GM13976 (cell line): Measurements from ENCODE around the gene C20orf144.
"Not testable (repeated sequence)": the region's sequence is repeated elsewhere in the genome, so short reads cannot be mapped to it uniquely, and the experiment has no call there.

Experiments used
- DNase-seq: peaks from one replicate; pipeline ENCODE4 v3.0.0; 2012; ENCODE audit warnings: low spot score
- CTCF ChIP-seq: IDR thresholded peaks from 2 replicates; pipeline ENCODE4 v1.5.1; 2012; ENCODE audit warnings: borderline replicate concordance, mild to moderate bottlenecking; ENCODE audit not compliant: insufficient read depth; ENCODE audit errors: extremely low read depth, missing control alignments, control extremely low read depth
- in situ Hi-C: fragments of 300-500 bp; cut with MboI; formaldehyde crosslinking; loops from one replicate; pipeline ENCODE4 v1.12.0; 2022; ENCODE audit warnings: low sequenced_read_pairs, mixed read lengths, inconsistent platforms; ENCODE audit not compliant: unreplicated experiment

The C20orf144 gene

DNA sequence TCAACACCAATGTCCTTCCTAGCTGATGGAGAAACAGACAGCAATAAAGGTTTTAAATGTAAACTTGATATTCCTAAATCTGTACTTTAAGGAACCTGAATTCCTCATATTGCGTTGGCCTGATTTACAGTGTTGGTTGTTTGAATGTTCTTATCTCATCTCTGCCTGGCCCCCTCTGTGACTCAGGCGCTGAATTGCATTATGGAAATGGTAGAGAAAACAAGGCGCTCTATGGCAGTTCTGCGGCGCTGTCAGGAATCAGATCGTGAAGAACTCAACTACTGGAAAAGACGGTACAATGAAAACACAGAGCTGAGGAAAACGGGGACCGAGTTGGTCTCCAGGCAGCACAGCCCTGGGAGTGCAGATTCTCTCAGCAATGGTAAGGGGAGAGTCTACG lies 32.6 kb upstream of the C20orf144 start:
- in situ Hi-C loops: no loop called here
- DNase-seq: no peak
- no peak for TF ChIP-seq CTCF

- in situ Hi-C loops: no loop called here
- DNase-seq: no peak
These were observed 32.1 kb upstream of the C20orf144 start for GRCh38 chr20:33629979-33630378.

DNA sequence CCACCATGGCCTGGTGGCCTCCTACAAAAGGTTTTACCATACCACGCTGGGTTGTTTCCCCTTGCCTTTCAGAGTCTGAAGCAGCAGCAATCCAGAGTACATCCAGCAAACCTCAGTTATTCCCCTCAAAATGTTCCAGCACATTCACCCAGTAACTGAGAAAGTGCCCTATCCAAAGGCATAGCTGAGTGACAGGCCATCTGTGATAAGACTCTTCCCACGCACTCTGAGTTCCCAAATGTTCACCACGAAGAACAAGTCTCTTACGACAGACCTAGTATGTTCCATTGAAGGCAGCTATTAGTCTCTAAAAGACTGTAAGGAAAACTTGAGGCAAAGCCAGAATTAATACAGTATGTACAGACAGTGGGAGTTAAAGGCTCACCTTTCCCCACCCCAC lies 31.6 kb upstream of the C20orf144 start:
- TF ChIP-seq CTCF: no peak
- no peak for DNase-seq
- in situ Hi-C loops: no loop called here

More at GRCh38 chr20:33629979-33630378, 32.1 kb upstream of the C20orf144 start:
- no peak for TF ChIP-seq CTCF

DNA sequence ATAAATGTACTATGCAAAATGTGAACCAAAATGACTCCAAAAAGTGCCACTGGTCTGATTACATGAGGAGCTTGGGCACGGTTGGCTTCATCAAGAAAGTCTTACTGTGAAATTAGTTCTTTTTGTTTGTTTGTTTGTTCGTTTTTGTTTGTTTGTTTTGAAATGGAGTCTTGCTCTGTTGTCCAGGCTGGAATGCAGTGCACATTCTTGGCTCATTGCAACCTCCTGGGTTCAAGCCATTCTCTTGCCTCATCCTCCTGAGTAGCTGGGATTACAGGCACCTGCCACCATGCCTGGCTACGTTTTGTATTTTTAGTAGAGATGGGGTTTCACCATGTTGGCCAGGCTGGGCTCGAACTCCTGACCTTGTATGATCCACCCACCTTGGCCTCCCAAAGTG lies 30.2 kb upstream of the C20orf144 start:
- DNase-seq, in situ Hi-C loops: not testable (repeated sequence)

DNA sequence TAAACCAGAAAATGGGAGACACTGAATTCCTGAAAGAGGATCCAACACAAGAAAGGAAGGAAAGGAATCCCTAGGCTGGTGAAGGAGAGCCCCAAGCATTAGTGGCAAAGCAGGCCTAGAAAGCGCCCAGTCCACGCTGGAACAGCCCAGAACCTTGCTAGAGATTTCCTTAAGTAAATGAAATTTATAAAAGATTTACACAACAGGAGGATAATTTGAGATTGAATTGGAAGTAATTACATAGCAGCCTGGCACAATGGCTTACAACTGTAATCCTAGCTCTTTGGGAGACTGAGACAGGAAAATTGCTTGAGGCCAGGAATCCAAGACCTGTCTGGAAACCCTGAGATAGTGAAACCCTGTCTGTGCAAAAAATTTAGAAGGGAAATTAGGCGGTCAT lies 26.8 kb upstream of the C20orf144 start:
- no peak for TF ChIP-seq CTCF
- no peak for DNase-seq
- in situ Hi-C loops: no loop called here

DNA sequence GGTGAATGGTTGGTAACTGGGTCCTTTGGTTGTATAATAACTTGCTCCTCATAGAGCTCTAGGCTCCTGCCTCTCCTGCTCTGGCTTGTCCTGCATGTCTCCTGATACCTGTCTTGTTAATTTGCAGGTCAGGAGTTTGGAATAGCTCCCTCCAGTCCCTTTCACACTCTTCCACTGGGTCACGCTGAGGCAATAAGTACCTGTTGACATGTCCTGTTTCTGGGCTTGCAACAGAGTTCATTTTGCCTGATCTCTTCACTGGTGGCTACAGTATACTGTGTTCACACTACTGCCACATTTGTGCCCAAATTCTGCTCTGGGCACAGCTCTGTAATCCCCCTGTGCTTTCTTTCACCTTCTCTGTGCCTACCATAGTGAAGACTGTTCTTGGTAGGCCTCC lies 25.4 kb upstream of the C20orf144 start:
- DNase-seq: no peak
- no peak for TF ChIP-seq CTCF
- in situ Hi-C loops: no loop called here

- no peak for DNase-seq
- no peak for TF ChIP-seq CTCF
- in situ Hi-C loops: no loop called here
These were observed 21.8 kb upstream of the C20orf144 start for GRCh38 chr20:33640287-33640686.
